Measurements from ENCODE around the gene PPP4R2.

DNA sequence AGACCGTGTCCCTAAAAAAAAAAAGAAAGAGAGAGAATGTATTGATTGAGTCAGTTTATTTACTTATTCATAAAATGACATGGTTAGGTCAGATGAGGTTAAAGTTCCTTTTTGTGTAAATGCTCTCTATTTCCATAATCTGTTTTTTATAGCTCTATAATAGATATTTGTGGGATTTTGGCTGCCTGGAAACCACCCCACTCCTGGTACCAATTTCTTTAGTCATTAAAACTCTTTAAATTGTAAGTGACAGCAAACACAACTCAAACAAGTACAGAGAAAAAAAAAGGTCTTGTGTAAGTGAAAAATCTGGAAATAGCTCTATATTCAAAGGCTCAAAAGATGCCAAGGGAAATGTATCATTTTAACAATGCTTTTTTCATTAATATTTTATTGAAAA, 11.0 kb upstream of the PPP4R2 start:
- TF ChIP-seq, protein P1, sequence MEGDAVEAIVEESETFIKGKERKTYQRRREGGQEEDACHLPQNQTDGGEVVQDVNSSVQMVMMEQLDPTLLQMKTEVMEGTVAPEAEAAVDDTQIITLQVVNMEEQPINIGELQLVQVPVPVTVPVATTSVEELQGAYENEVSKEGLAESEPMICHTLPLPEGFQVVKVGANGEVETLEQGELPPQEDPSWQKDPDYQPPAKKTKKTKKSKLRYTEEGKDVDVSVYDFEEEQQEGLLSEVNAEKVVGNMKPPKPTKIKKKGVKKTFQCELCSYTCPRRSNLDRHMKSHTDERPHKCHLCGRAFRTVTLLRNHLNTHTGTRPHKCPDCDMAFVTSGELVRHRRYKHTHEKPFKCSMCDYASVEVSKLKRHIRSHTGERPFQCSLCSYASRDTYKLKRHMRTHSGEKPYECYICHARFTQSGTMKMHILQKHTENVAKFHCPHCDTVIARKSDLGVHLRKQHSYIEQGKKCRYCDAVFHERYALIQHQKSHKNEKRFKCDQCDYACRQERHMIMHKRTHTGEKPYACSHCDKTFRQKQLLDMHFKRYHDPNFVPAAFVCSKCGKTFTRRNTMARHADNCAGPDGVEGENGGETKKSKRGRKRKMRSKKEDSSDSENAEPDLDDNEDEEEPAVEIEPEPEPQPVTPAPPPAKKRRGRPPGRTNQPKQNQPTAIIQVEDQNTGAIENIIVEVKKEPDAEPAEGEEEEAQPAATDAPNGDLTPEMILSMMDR (IDR thresholded peaks at IDR 0.05; ENCODE audit: insufficient read depth, low read length): no peak
- no peak for TF ChIP-seq POLR2AphosphoS5 (IDR thresholded peaks at IDR 0.05; ENCODE audit: low read depth)
- TF ChIP-seq, protein P2, sequence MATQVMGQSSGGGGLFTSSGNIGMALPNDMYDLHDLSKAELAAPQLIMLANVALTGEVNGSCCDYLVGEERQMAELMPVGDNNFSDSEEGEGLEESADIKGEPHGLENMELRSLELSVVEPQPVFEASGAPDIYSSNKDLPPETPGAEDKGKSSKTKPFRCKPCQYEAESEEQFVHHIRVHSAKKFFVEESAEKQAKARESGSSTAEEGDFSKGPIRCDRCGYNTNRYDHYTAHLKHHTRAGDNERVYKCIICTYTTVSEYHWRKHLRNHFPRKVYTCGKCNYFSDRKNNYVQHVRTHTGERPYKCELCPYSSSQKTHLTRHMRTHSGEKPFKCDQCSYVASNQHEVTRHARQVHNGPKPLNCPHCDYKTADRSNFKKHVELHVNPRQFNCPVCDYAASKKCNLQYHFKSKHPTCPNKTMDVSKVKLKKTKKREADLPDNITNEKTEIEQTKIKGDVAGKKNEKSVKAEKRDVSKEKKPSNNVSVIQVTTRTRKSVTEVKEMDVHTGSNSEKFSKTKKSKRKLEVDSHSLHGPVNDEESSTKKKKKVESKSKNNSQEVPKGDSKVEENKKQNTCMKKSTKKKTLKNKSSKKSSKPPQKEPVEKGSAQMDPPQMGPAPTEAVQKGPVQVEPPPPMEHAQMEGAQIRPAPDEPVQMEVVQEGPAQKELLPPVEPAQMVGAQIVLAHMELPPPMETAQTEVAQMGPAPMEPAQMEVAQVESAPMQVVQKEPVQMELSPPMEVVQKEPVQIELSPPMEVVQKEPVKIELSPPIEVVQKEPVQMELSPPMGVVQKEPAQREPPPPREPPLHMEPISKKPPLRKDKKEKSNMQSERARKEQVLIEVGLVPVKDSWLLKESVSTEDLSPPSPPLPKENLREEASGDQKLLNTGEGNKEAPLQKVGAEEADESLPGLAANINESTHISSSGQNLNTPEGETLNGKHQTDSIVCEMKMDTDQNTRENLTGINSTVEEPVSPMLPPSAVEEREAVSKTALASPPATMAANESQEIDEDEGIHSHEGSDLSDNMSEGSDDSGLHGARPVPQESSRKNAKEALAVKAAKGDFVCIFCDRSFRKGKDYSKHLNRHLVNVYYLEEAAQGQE (IDR thresholded peaks at IDR 0.05; ENCODE audit: insufficient replicate concordance, low read depth): no peak
- TF ChIP-seq GABPA (IDR thresholded peaks at IDR 0.05; ENCODE audit: low read depth): no peak
- TF ChIP-seq SPI1 (IDR thresholded peaks at IDR 0.05; ENCODE audit: borderline replicate concordance, low read depth): no peak
